Endothelial cell of umbilical vein (primary cell): ENCODE data around the gene PPP1R9B. TPM values are rescaled to one million over a fixed set of nuclear protein-coding genes. Genes with fewer than 3 reads are reported as not detected.

ENCODE experiments used
- BruUV-seq: library from RNA; stranded (reverse); fragments of 400-500 nt; replicated peaks from 2 replicates; lab custom pipeline; 2021; lab: Mats Ljungman, UMichigan
- CTCF ChIA-PET: fragments of 300-600, 350-600 bp; sonication (Branson Sonifier 250); formaldehyde crosslinking; loops from one replicate; lab custom pipeline; 2021; ENCODE audit warnings: antibody characterized with exemption, inconsistent platforms; lab: Charles Lee
- POLR2A ChIA-PET: fragments of 300-600, 350-600 bp; sonication (Branson Sonifier 250); formaldehyde crosslinking; loops from one replicate; lab custom pipeline; 2021; ENCODE audit warnings: antibody characterized with exemption, inconsistent platforms; lab: Charles Lee
- DNase-seq: peaks from one replicate; pipeline ENCODE4 v3.0.0-alpha.2; 2011; ENCODE audit warnings: low read depth, low spot score
- FAIRE-seq: peaks from 2 replicates; lab custom pipeline; 2011; peaks lifted over from hg19 to GRCh38; lab: Jason Lieb, UNC
- H2AFZ ChIP-seq: 2 replicates; pipeline ENCODE4 v1.6.0; 2012; ENCODE audit warnings: low read depth, low read length, control low read depth, inconsistent platforms
- H3K27ac ChIP-seq: 2 replicates; pipeline ENCODE4 v1.5.1; 2011; ENCODE audit warnings: low read depth, mild to moderate bottlenecking, control low read depth, low read length, moderate library complexity; ENCODE audit not compliant: insufficient read depth
- H3K27me3 ChIP-seq, 2 experiments: 2 replicates each; pipeline versions ENCODE4 v1.6.0 to v1.6.1; 2011; ENCODE audit warnings: low read length in 2 of 2, mixed read lengths in 1 of 2; ENCODE audit not compliant: control insufficient read depth in 2 of 2, insufficient read depth in 2 of 2
- H3K36me3 ChIP-seq, 2 experiments: 2 replicates in 1 of 2; 3 replicates in 1 of 2; pipeline ENCODE4 v1.5.1; 2011; ENCODE audit warnings: low read length in 2 of 2, mild to moderate bottlenecking in 1 of 2, moderate library complexity in 1 of 2; ENCODE audit not compliant: control insufficient read depth in 2 of 2, insufficient read depth in 2 of 2; ENCODE audit errors: extremely low read depth in 1 of 2
- H3K4me1 ChIP-seq: 3 replicates; pipeline ENCODE4 v1.5.1; 2011; ENCODE audit warnings: mild to moderate bottlenecking, low read length; ENCODE audit not compliant: control insufficient read depth, insufficient read depth; ENCODE audit errors: extremely low read depth
- H3K4me2 ChIP-seq: 2 replicates; pipeline ENCODE4 v1.6.1; 2011; ENCODE audit warnings: low read length, control low read depth, mixed read lengths; ENCODE audit not compliant: insufficient read depth
- H3K4me3 ChIP-seq, 3 experiments: fragments of 200-600 bp in 1 of 3; sonication (generic), shearing (Covaris generic) in 1 of 3; replicated peaks in 1 of 3; 2 replicates each; pipeline ENCODE4 v1.5.1; 2011 to 2016; ENCODE audit warnings: control low read depth in 3 of 3, low read length in 3 of 3, mild to moderate bottlenecking in 2 of 3, inconsistent platforms in 1 of 3, low read depth in 1 of 3, moderate library complexity in 1 of 3; ENCODE audit not compliant: insufficient read depth in 1 of 3
- H3K79me2 ChIP-seq: 2 replicates; pipeline ENCODE4 v1.6.0; 2012; ENCODE audit warnings: low read length, inconsistent platforms; ENCODE audit not compliant: control insufficient read depth, insufficient read depth
- H3K9ac ChIP-seq: replicated peaks from 2 replicates; pipeline ENCODE3; 2011; ENCODE audit warnings: low read length, control low read depth; ENCODE audit not compliant: insufficient read depth; ENCODE audit errors: extremely low read depth
- H3K9me1 ChIP-seq: replicated peaks from 3 replicates; pipeline ENCODE4 v1.6.0; 2011; ENCODE audit warnings: mild to moderate bottlenecking, low read length; ENCODE audit not compliant: control insufficient read depth, insufficient read depth; ENCODE audit errors: extremely low read depth
- H3K9me3 ChIP-seq: replicated peaks from 2 replicates; pipeline ENCODE4 v1.5.1; 2012; ENCODE audit warnings: low read length, inconsistent platforms; ENCODE audit not compliant: control insufficient read depth, insufficient read depth
- H4K20me1 ChIP-seq: replicated peaks from 2 replicates; pipeline ENCODE3; 2011; ENCODE audit warnings: mild to moderate bottlenecking, low read length; ENCODE audit not compliant: control insufficient read depth, insufficient read depth; ENCODE audit errors: extremely low read depth
- CTCF ChIP-seq, 2 donors: IDR thresholded peaks; 1 replicate in 1 of 2; 2 replicates in 1 of 2; pipeline ENCODE4 v1.5.1; 2011; ENCODE audit warnings: low read length in 2 of 2, mild to moderate bottlenecking in 2 of 2, moderate library complexity in 2 of 2, control low read depth in 1 of 2, inconsistent platforms in 1 of 2, low read depth in 1 of 2; ENCODE audit not compliant: insufficient read depth in 1 of 2; ENCODE audit errors: extremely low read depth in 1 of 2
- EZH2 ChIP-seq: IDR thresholded peaks from 2 replicates; pipeline ENCODE4 v1.6.1; 2012; ENCODE audit warnings: borderline replicate concordance, low read depth, mild to moderate bottlenecking, moderate library complexity, low read length, inconsistent platforms; ENCODE audit not compliant: severe bottlenecking
- FOS ChIP-seq: IDR thresholded peaks from 2 replicates; pipeline ENCODE4 v1.6.1; 2011; ENCODE audit warnings: mild to moderate bottlenecking, low read length, moderate library complexity, borderline replicate concordance; ENCODE audit not compliant: insufficient read depth
- GATA2 ChIP-seq: IDR thresholded peaks from 2 replicates; pipeline ENCODE4 v1.7.0; 2011; ENCODE audit warnings: low read depth, mild to moderate bottlenecking, moderate library complexity, mixed read lengths, low read length; ENCODE audit not compliant: insufficient read length, insufficient read depth
- JUN ChIP-seq: IDR thresholded peaks from 2 replicates; pipeline ENCODE4 v1.6.1; 2011; ENCODE audit warnings: borderline replicate concordance, low read depth; ENCODE audit not compliant: insufficient read length, insufficient read depth
- MAX ChIP-seq: IDR thresholded peaks from 2 replicates; pipeline ENCODE4 v1.6.1; 2011; ENCODE audit not compliant: insufficient read depth, insufficient read length
- MYC ChIP-seq: IDR thresholded peaks from one replicate; pipeline ENCODE4 v1.6.1; 2011; ENCODE audit warnings: mild to moderate bottlenecking, low read depth, low read length
- POLR2A ChIP-seq: IDR thresholded peaks from 2 replicates; pipeline ENCODE4 v1.6.1; 2012; ENCODE audit warnings: low read depth, mild to moderate bottlenecking, control low read depth, low read length
- POLR2AphosphoS5 ChIP-seq: IDR thresholded peaks from 2 replicates; pipeline ENCODE4 v1.6.1; 2012; ENCODE audit warnings: low read depth, mild to moderate bottlenecking, control low read depth, low read length, moderate library complexity; ENCODE audit not compliant: insufficient read depth
- dilution Hi-C: fragments of 300-500 bp; cut with MboI; formaldehyde crosslinking; loops from one replicate; pipeline ENCODE4 v1.15.0; 2019; ENCODE audit warnings: low sequenced_read_pairs; ENCODE audit not compliant: extremely low pct_ligation_motif_present
- intact Hi-C: fragments of 100-400 bp; cut with micrococcal nuclease; formaldehyde crosslinking; loops from one replicate; pipeline ENCODE4 v1.10.0; 2022
- polyA plus RNA-seq, 4 experiments: library from polyadenylated mRNA; depleted of rRNA in 3 of 4; stranded (reverse) in 3 of 4; unstranded in 1 of 4; fragments of >200 nt; gene quantifications; 2 replicates each; pipeline versions ENCODE4 v1.2.1 to v1.2.3, GENCODE V29; 2011 to 2012; ENCODE audit warnings: missing spikeins in 1 of 4
- total RNA-seq: library from RNA; stranded (reverse); gene quantifications from 2 replicates; pipeline ENCODE4 v1.2.3, GENCODE V29; 2021

The PPP1R9B gene
- total and polyA plus RNA-seq, 2 donors (not counting 3 experiments of a cell fraction or from before 2014, with no cell fraction given): 20.1 to 60.2 TPM

GRCh38 chr17:50095626-50096037 lies 54.8 kb downstream of the PPP1R9B start:
- H4K20me1 ChIP-seq: no peaks in the 10 kb centered on the region
- intact Hi-C loops: loop anchor here (1.0 to 2.0 kb wide), 3 partner anchors 33 to 69 kb away; no protein-coding TSS in a partner anchor
- ChIA-PET POLR2A (no interaction called here), CTCF (interaction anchor here (2.2 kb wide), 1 partner anchor 56 kb away, joined by 27 read pairs; the partner anchor contains the start of gene PPP1R9B)
- H3K27ac ChIP-seq: no peak overlapping the region
- peaks cover 10% of the 10 kb centered on the region for H3K4me1 ChIP-seq
- TF ChIP-seq EZH2: no peak
- TF ChIP-seq MYC: no peak
- no peak for TF ChIP-seq MAX
- TF ChIP-seq JUN: no peak
- TF ChIP-seq GATA2: no peak
- TF ChIP-seq CTCF (IDR thresholded peaks at IDR 0.05; ENCODE audit: extremely low read depth in 1 of 2, insufficient read depth in 1 of 2, low read depth in 1 of 2, low read length in 2 of 2): no peak
- TF ChIP-seq POLR2AphosphoS5: no peak
- no peak for TF ChIP-seq POLR2A
- no peak for TF ChIP-seq FOS
- H3K4me2 ChIP-seq: peak overlapping the region; percentile 70
- dilution Hi-C loops: no loop called here
- BruUV-seq: no TSS peak
- FAIRE-seq: no peak
- DNase-seq: no peak
- H3K9me3 ChIP-seq: no peaks in the 10 kb centered on the region
- peaks cover 0 to 5% of the 10 kb centered on the region in 2 experiments for H3K36me3 ChIP-seq
- H3K79me2 ChIP-seq: no peaks in the 10 kb centered on the region
- peak overlapping the region; percentile 33 to 85 (median 46) for H3K4me3 ChIP-seq
- no peaks in the 10 kb centered on the region for H3K9me1 ChIP-seq
- H2AFZ ChIP-seq: peak overlapping the region; percentile 94
- H3K27me3 ChIP-seq: no peaks in the 10 kb centered on the region
- no peak overlapping the region for H3K9ac ChIP-seq
